ENCODE data around the gene ZNF44. TPM values are rescaled to one million over a fixed set of nuclear protein-coding genes. Genes with fewer than 3 reads are reported as not detected.

Gene ZNF44
- total and polyA plus RNA-seq, 9 of the 15 experiments (the other 6 are each of a cell fraction or from before 2014, with no cell fraction given): 2.6 to 8.3 (median 4.4) TPM

GRCh38 chr19:12294249-12295158 is at the start of gene ZNF44 (continued):
- TF ChIP-seq, protein P1, sequence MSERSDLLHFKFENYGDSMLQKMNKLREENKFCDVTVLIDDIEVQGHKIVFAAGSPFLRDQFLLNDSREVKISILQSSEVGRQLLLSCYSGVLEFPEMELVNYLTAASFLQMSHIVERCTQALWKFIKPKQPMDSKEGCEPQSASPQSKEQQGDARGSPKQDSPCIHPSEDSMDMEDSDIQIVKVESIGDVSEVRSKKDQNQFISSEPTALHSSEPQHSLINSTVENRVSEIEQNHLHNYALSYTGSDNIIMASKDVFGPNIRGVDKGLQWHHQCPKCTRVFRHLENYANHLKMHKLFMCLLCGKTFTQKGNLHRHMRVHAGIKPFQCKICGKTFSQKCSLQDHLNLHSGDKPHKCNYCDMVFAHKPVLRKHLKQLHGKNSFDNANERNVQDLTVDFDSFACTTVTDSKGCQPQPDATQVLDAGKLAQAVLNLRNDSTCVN (CRISPR knock-in tag; IDR thresholded peaks at IDR 0.05): peak; percentile 80; the same call in 1 of the 2 replicates
- TF ChIP-seq IRF2 (CRISPR knock-in tag; IDR thresholded peaks at IDR 0.05) (no peak), RFX5 (IDR thresholded peaks at IDR 0.05; ENCODE audit: low read depth, low read length) (no peak)

DNA sequence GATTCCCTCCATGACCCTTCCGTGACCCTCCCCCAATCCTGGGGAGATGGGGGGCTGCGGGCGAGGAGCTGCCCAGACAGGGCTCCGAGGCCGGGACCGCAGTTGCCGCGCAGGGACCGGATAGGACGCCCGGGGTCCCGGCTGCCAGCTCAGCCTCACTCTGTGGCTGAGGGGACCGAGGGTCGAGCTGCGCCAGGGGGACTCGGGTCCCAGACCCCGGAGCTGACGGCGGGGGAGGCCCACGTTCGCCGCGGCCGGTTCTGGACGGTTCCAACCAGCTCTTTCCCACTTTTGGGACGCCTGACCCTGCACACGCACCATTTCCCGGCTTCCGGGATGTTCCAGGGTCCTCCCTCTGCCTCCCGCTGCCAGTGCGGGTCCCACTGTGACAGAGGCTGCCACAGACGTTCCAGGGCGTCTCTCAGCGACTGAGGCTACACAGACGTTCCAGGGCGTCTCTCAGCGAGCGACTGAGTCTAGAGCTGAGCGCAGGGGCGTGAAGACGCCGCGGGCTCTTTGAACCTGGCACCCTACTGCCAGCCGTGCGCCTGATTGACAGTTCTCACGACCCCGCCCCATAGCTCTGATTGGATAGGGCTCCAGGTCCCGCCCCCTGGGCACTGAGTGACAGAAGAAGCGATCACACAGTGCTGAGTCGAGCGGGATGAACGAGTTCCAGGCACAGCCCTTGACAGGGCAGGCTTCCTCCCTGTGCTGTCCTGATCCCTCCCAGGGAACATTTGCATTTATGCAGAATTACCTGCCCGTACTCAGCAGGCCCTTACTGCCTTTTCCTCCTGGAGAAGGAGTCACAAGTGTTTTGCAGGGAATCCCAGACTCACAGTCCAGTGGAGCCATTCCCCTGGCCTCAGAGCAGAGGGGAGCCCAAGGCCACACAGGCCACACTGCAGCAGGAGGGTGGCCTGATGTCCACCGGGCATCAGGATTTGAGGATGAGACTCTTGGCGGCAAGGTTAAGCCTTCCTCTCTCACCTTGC is 38.8 kb upstream of the ZNF44 start, which contains the start of gene ZNF563:
ZNF563 (minus strand) TSS at position 472 of the 998 bp plus-strand sequence; CDS start at position 321, 151 bp downstream.
- intact Hi-C loops (cut with micrococcal nuclease): no loop called here
- peaks cover 12 to 16% of the 10 kb centered on the region in 2 experiments for H3K4me1 ChIP-seq (replicated peaks in 1 of 2; ENCODE audit: control insufficient read depth in 2 of 2, insufficient read depth in 2 of 2, low read length in 2 of 2)
- FAIRE-seq (peak; percentile 91), DNase-seq (ENCODE audit: extremely low read depth in 1 of 4, low spot score in 3 of 4) (peak; percentile 74 to 81 (median 79)), ATAC-seq (peak; percentile 98)
- H3K4me3 ChIP-seq: peak within 1 kb of the TSS; percentile 52
- WGBS (ENCODE audit: insufficient coverage, low coverage, missing lambda C conversion rate): 9% methylated on average over 50 of the region's 55 CpGs
- no peaks in the 10 kb centered on the region for H3K36me3 ChIP-seq (ENCODE audit: control insufficient read depth, insufficient read depth, low read length)
- no peaks in the 10 kb centered on the region for H3K9me1 ChIP-seq (ENCODE audit: control insufficient read depth, insufficient read depth, low read length)
- no peaks in the 10 kb centered on the region for H4K20me1 ChIP-seq (replicated peaks; ENCODE audit: control insufficient read depth, insufficient read depth, low read length)
- no peaks in the 10 kb centered on the region for H3K9me3 ChIP-seq (replicated peaks; ENCODE audit: control insufficient read depth, insufficient read depth, low read depth, low read length)
- H3K27me3 ChIP-seq (ENCODE audit: control insufficient read depth in 2 of 2, insufficient read depth in 2 of 2, low read length in 2 of 2): no peaks in the 10 kb centered on the region
- peak within 1 kb of the TSS; percentile 39 to 91; a peak in 3 of 4 replicates for H3K9ac ChIP-seq (ENCODE audit: insufficient read depth in 1 of 2, low read depth in 2 of 2, low read length in 2 of 2)
- H3K4me2 ChIP-seq (ENCODE audit: insufficient read depth, low read length): peak within 1 kb of the TSS; percentile 76
- H2AFZ ChIP-seq (ENCODE audit: low read depth, low read length): peak within 1 kb of the TSS; percentile 88
- in situ Hi-C loops (cut with MboI): no loop called here
- CTCF ChIA-PET (ENCODE audit: low intra/inter-chr PET ratio): no interaction called here
- POLR2A ChIA-PET: interaction anchor here (0.6 to 1.0 kb wide), 3 partner anchors 11 to 80 kb away, joined by 3 read pairs; no protein-coding TSS in a partner anchor
- peak within 1 kb of the TSS; percentile 10; the same call in 1 of the 3 replicates for H3K27ac ChIP-seq (ENCODE audit: extremely low read depth, low read depth, low read length)
- BruUV-seq (replicated peaks): TSS peak; percentile 59
- no peaks in the 10 kb centered on the region for H3K79me2 ChIP-seq (ENCODE audit: control insufficient read depth, insufficient read depth, low read length)
- TF ChIP-seq SRF (CRISPR knock-in tag; IDR thresholded peaks at IDR 0.05): no peak; a peak in 1 of 4 replicates
- TF ChIP-seq, protein P2, sequence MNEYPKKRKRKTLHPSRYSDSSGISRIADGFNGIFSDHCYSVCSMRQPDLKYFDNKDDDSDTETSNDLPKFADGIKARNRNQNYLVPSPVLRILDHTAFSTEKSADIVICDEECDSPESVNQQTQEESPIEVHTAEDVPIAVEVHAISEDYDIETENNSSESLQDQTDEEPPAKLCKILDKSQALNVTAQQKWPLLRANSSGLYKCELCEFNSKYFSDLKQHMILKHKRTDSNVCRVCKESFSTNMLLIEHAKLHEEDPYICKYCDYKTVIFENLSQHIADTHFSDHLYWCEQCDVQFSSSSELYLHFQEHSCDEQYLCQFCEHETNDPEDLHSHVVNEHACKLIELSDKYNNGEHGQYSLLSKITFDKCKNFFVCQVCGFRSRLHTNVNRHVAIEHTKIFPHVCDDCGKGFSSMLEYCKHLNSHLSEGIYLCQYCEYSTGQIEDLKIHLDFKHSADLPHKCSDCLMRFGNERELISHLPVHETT (CRISPR knock-in tag; conservative IDR thresholded peaks at IDR 0.05 in 1 of 2, IDR thresholded peaks at IDR 0.05 in 1 of 2): no peak
- no peak for TF ChIP-seq NFE2L1 (tag; IDR thresholded peaks at IDR 0.05; ENCODE audit: borderline replicate concordance, low read depth)
- TF ChIP-seq EP300 (IDR thresholded peaks at IDR 0.05; ENCODE audit: low read length): no peak
- no peak for TF ChIP-seq FOXA1 (IDR thresholded peaks at IDR 0.05; ENCODE audit: borderline replicate concordance)
- no peak for TF ChIP-seq ARHGAP35 (IDR thresholded peaks at IDR 0.05; ENCODE audit: partially characterized antibody)
- TF ChIP-seq TRIM24 (IDR thresholded peaks at IDR 0.05): no peak
- TF ChIP-seq ARID3A (IDR thresholded peaks at IDR 0.05; ENCODE audit: borderline replicate concordance, low read depth, low read length): no peak
- no peak for TF ChIP-seq ILK (tag; IDR thresholded peaks at IDR 0.05; ENCODE audit: borderline replicate concordance, low read depth)

All from K562 (cell line).